Measurements from ENCODE around the gene RBMS2.

GRCh38 chr12:56600753-56601152 lies 79.1 kb downstream of the RBMS2 start:
- TF ChIP-seq POLR2A (IDR thresholded peaks at IDR 0.05; ENCODE audit: low read length) (no peak), GATA1 (IDR thresholded peaks at IDR 0.05; ENCODE audit: low read depth, low read length) (no peak)
